SK-N-SH (cell line): ENCODE results near the gene GOLGA6D. TPM values are rescaled to one million over a fixed set of nuclear protein-coding genes. Genes with fewer than 3 reads are reported as not detected.

Experiments used
- CTCF ChIA-PET: fragments of 300-600, 350-600 bp; formaldehyde crosslinking; extraction: SDS; loops from one replicate; lab custom pipeline; 2021; lab: Yijun Ruan, JAX
- POLR2A ChIA-PET: fragments of 350-600 bp; sonication (Branson Sonifier 250); formaldehyde crosslinking; extraction: SDS; loops from one replicate; lab custom pipeline; 2020; ENCODE audit warnings: antibody characterized with exemption, inconsistent platforms; lab: Yijun Ruan, JAX
- DNase-seq: peaks from one replicate; pipeline ENCODE4 v3.0.0; 2012
- H2AFZ ChIP-seq: fragments of 200-600 bp; sonication (generic); 2 replicates; pipeline ENCODE4 v1.8.1; 2016; ENCODE audit warnings: antibody characterized with exemption, mild to moderate bottlenecking, low read depth
- H3F3A ChIP-seq: fragments of 200-600 bp; sonication (generic); replicated peaks from 2 replicates; pipeline ENCODE3; 2016; ENCODE audit warnings: antibody characterized with exemption, mild to moderate bottlenecking; ENCODE audit not compliant: insufficient read depth
- H3K27ac ChIP-seq, 2 experiments: fragments of 200-500 bp in 1 of 2; fragments of 200-600 bp in 1 of 2; sonication (Bioruptor generic) in 1 of 2; sonication (generic), shearing (Covaris generic) in 1 of 2; 2 replicates each; pipeline versions ENCODE4 v1.5.1 to v1.6.1; 2014 to 2016; ENCODE audit warnings: low read depth in 2 of 2, inconsistent platforms in 1 of 2, low read length in 1 of 2, mild to moderate bottlenecking in 1 of 2, mixed read lengths in 1 of 2
- H3K27me3 ChIP-seq: fragments of 200-600 bp; sonication (generic), shearing (Covaris generic); 2 replicates; pipeline ENCODE4 v1.6.1; 2016; ENCODE audit warnings: mixed run types; ENCODE audit not compliant: insufficient read depth
- H3K36me3 ChIP-seq, 2 experiments: fragments of 200-500 bp in 1 of 2; fragments of 200-600 bp in 1 of 2; sonication (Bioruptor generic) in 1 of 2; sonication (generic) in 1 of 2; replicated peaks in 1 of 2; 2 replicates each; pipeline versions ENCODE3 to v1.5.1; 2014 to 2016; ENCODE audit warnings: low read length in 1 of 2, mild to moderate bottlenecking in 1 of 2; ENCODE audit not compliant: insufficient read depth in 2 of 2, control insufficient read depth in 1 of 2
- H3K4me1 ChIP-seq, 2 experiments: fragments of 200-500 bp in 1 of 2; fragments of 200-600 bp in 1 of 2; sonication (Bioruptor generic) in 1 of 2; sonication (generic), shearing (Covaris generic) in 1 of 2; 2 replicates each; pipeline versions ENCODE4 v1.5.1 to v1.6.1; 2014 to 2016; ENCODE audit warnings: low read depth in 1 of 2, low read length in 1 of 2, mixed run types in 1 of 2; ENCODE audit not compliant: insufficient read depth in 2 of 2, control insufficient read depth in 1 of 2
- H3K4me2 ChIP-seq: fragments of 200-600 bp; sonication (generic), shearing (Covaris generic); 2 replicates; pipeline ENCODE4 v1.6.1; 2017; ENCODE audit warnings: mixed run types
- H3K4me3 ChIP-seq, 2 experiments: fragments of 200-500 bp in 1 of 2; fragments of 200-600 bp in 1 of 2; sonication (Bioruptor generic) in 1 of 2; sonication (generic), shearing (Covaris generic) in 1 of 2; 2 replicates each; pipeline versions ENCODE4 v1.5.1 to v1.8.1; 2014 to 2016; ENCODE audit warnings: low read depth in 2 of 2, inconsistent platforms in 1 of 2, low read length in 1 of 2, mild to moderate bottlenecking in 1 of 2, mixed read lengths in 1 of 2, moderate library complexity in 1 of 2
- H3K79me2 ChIP-seq: fragments of 200-600 bp; sonication (generic); 2 replicates; pipeline ENCODE4 v1.8.1; 2017; ENCODE audit warnings: mild to moderate bottlenecking; ENCODE audit not compliant: insufficient read depth
- H3K9ac ChIP-seq: fragments of 200-600 bp; sonication (generic); 2 replicates; pipeline ENCODE4 v1.6.1; 2017; ENCODE audit warnings: mixed run types
- H3K9me2 ChIP-seq: fragments of 200-600 bp; sonication (generic); 2 replicates; pipeline ENCODE4 v1.6.1; 2017; ENCODE audit warnings: mixed run types
- H3K9me3 ChIP-seq: fragments of 200-600 bp; sonication (generic); 2 replicates; pipeline ENCODE4 v1.6.1; 2017; ENCODE audit warnings: mixed run types, mild to moderate bottlenecking, moderate library complexity
- H4K20me1 ChIP-seq: fragments of 200-600 bp; sonication (generic); 2 replicates; pipeline ENCODE4 v1.6.1; 2017; ENCODE audit warnings: mild to moderate bottlenecking, mixed run types; ENCODE audit not compliant: insufficient read depth
- CHD2 ChIP-seq: fragments of 150-350 bp; IDR thresholded peaks from 2 replicates; pipeline ENCODE4 v1.6.1; 2018; ENCODE audit warnings: low read length; ENCODE audit not compliant: partially characterized antibody
- CTCF ChIP-seq: fragments of 200-600 bp; sonication (generic); IDR thresholded peaks from 2 replicates; pipeline ENCODE4 v1.6.1; 2017; ENCODE audit warnings: antibody characterized with exemption, mild to moderate bottlenecking, moderate library complexity
- EP300 ChIP-seq, 2 experiments: IDR thresholded peaks; 2 replicates each; pipeline versions ENCODE4 v1.4.0 to v1.6.1; 2012; ENCODE audit warnings: borderline replicate concordance in 1 of 2, low read depth in 1 of 2, low read length in 1 of 2
- EZH2phosphoT487 ChIP-seq: fragments of 200-600 bp; sonication (generic); IDR thresholded peaks from 2 replicates; pipeline ENCODE4 v1.6.1; 2017; ENCODE audit warnings: low read depth, mixed run types, mild to moderate bottlenecking, antibody characterized with exemption, moderate library complexity, borderline replicate concordance
- FOSL2 ChIP-seq: IDR thresholded peaks from 2 replicates; pipeline ENCODE4 v1.4.0; 2012; ENCODE audit warnings: low read depth, mild to moderate bottlenecking, moderate library complexity, borderline replicate concordance
- JUND ChIP-seq: IDR thresholded peaks from 2 replicates; pipeline ENCODE4 v1.4.0; 2012
- MAX ChIP-seq: IDR thresholded peaks from 2 replicates; pipeline ENCODE4 v1.4.0; 2012; ENCODE audit warnings: low read depth
- MXI1 ChIP-seq: IDR thresholded peaks from 2 replicates; pipeline ENCODE4 v1.6.1; 2012; ENCODE audit warnings: mild to moderate bottlenecking, low read depth, low read length, improper control_type of control experiment
- NRF1 ChIP-seq: IDR thresholded peaks from 2 replicates; pipeline ENCODE4 v1.6.1; 2012; ENCODE audit warnings: low read depth, mild to moderate bottlenecking, low read length
- PBX3 ChIP-seq: IDR thresholded peaks from 2 replicates; pipeline ENCODE4; 2012
- POLR2AphosphoS5 ChIP-seq: IDR thresholded peaks from 2 replicates; pipeline ENCODE4 v1.6.1; 2012; ENCODE audit warnings: low read depth, low read length
- RAD21 ChIP-seq: IDR thresholded peaks from 2 replicates; pipeline ENCODE4 v1.6.1; 2012; ENCODE audit warnings: mild to moderate bottlenecking, low read length
- REST ChIP-seq: IDR thresholded peaks from 2 replicates; pipeline ENCODE4 v1.6.1; 2012; ENCODE audit warnings: mild to moderate bottlenecking, low read depth, low read length, moderate library complexity
- RXRA ChIP-seq: IDR thresholded peaks from 2 replicates; pipeline ENCODE4 v1.4.0; 2012; ENCODE audit warnings: low read depth, mild to moderate bottlenecking, borderline replicate concordance
- SIN3A ChIP-seq: IDR thresholded peaks from 2 replicates; pipeline ENCODE4 v1.6.1; 2012; ENCODE audit warnings: low read depth, mild to moderate bottlenecking, low read length, moderate library complexity, borderline replicate concordance
- SMC3 ChIP-seq: IDR thresholded peaks from 2 replicates; pipeline ENCODE4 v1.6.1; 2012; ENCODE audit warnings: low read depth, low read length, improper control_type of control experiment
- TCF12 ChIP-seq: IDR thresholded peaks from 2 replicates; pipeline ENCODE4 v1.4.0; 2012
- USF1 ChIP-seq: IDR thresholded peaks from 2 replicates; pipeline ENCODE4 v1.4.0; 2012; ENCODE audit warnings: low read depth, borderline replicate concordance
- USF2 ChIP-seq: fragments of 150-350 bp; IDR thresholded peaks from 2 replicates; pipeline ENCODE4 v1.6.1; 2017; ENCODE audit warnings: antibody characterized with exemption, low read length, low read depth, borderline replicate concordance
- ZBTB33 ChIP-seq: IDR thresholded peaks from 2 replicates; pipeline ENCODE4 v1.4.0; 2012; ENCODE audit warnings: low read depth, borderline replicate concordance
- WGBS: methylation state at CpG from one replicate; pipeline ENCODE4 v1.1.6; 2017; ENCODE audit warnings: low lambda C conversion rate; 5-methylcytosine and 5-hydroxymethylcytosine counted together
- polyA plus RNA-seq, 3 experiments: library from polyadenylated mRNA; depleted of rRNA; stranded (reverse); fragments of >200 nt; gene quantifications; 2 replicates each; pipeline ENCODE4 v1.2.3, GENCODE V29; 2012

GOLGA6D gene
- polyA plus RNA-seq, 1 of the 3 experiments (the other 2 are of a cell fraction): 0.02 TPM

- 95% methylated on average over 8 of the region's 13 CpGs for WGBS
- Histone ChIP-seq H3K36me3 (peaks cover 0 to 16% of the 10 kb centered on the region in 2 experiments), H3K4me2 (no peak overlapping the region), H3K9me2 (no peaks in the 10 kb centered on the region), H3K4me3 (no peak overlapping the region), H3K4me1 (peaks cover 0 to 8% of the 10 kb centered on the region in 2 experiments; a peak in 3 of 4 replicates), H3F3A (peaks cover 7% of the 10 kb centered on the region), H3K9ac (no peak overlapping the region), H2AFZ (no peak overlapping the region), H3K79me2 (peaks cover 17% of the 10 kb centered on the region), H3K9me3 (no peaks in the 10 kb centered on the region), H3K27ac (no peak overlapping the region), H3K27me3 (no peaks in the 10 kb centered on the region), H4K20me1 (no peaks in the 10 kb centered on the region)
- ChIA-PET POLR2A (no interaction called here), CTCF (interaction anchor here (0.9 to 1.1 kb wide), 3 partner anchors 23 to 310 kb away, joined by 3 to 4 read pairs (median 3); partner anchors contain the start of gene MAN2C1)
- no peak for TF ChIP-seq MXI1
- no peak for TF ChIP-seq NRF1
- TF ChIP-seq ZBTB33: no peak
- no peak for TF ChIP-seq EP300 (IDR thresholded peaks at IDR 0.05; ENCODE audit: borderline replicate concordance in 1 of 2, low read depth in 1 of 2, low read length in 1 of 2)
- TF ChIP-seq SIN3A: no peak
- no peak for TF ChIP-seq MAX
- no peak for TF ChIP-seq RAD21
- TF ChIP-seq TCF12: no peak
- TF ChIP-seq CHD2: no peak
- TF ChIP-seq JUND: no peak
- no peak for TF ChIP-seq FOSL2
- TF ChIP-seq USF2: no peak
- TF ChIP-seq SMC3: no peak
- TF ChIP-seq USF1: no peak
- TF ChIP-seq POLR2AphosphoS5: no peak
- TF ChIP-seq CTCF: no peak
- no peak for TF ChIP-seq RXRA
- TF ChIP-seq REST: no peak
- no peak for TF ChIP-seq PBX3
- no peak for TF ChIP-seq EZH2phosphoT487
- DNase-seq: no peak
Measured at GRCh38 chr15:75339531-75340240, 57.1 kb downstream of the GOLGA6D start.
